ENCODE results near the gene LMO1. TPM values are rescaled to one million over a fixed set of nuclear protein-coding genes. Genes with fewer than 3 reads are reported as not detected.

LMO1 gene
- total and polyA plus RNA-seq, 4 donors: not detected

- H3K27me3 ChIP-seq (ENCODE audit: control insufficient read depth in 4 of 4, insufficient read depth in 4 of 4, low read length in 3 of 4): no peaks in the 10 kb centered on the region
- no peak overlapping the region for H3K9ac ChIP-seq (ENCODE audit: low read depth in 1 of 2, low read length in 2 of 2)
- TF ChIP-seq FOXA1 (IDR thresholded peaks at IDR 0.05) (no peak), RAD21 (IDR thresholded peaks at IDR 0.05) (no peak), YY1 (IDR thresholded peaks at IDR 0.05) (no peak), NR2F2 (IDR thresholded peaks at IDR 0.05) (no peak), FOXA2 (IDR thresholded peaks at IDR 0.05) (no peak), RXRA (IDR thresholded peaks at IDR 0.05) (no peak), TAF1 (conservative IDR thresholded peaks at IDR 0.05) (no peak), SP1 (IDR thresholded peaks at IDR 0.05) (no peak), HNF4G (IDR thresholded peaks at IDR 0.05) (no peak), EGR1 (IDR thresholded peaks at IDR 0.05; ENCODE audit: low read depth in 2 of 2) (no peak), CTCF (IDR thresholded peaks at IDR 0.05; ENCODE audit: low read depth, low read length, missing input control) (no peak), ATF3 (IDR thresholded peaks at IDR 0.05) (no peak), JUND (IDR thresholded peaks at IDR 0.05) (no peak)
- TF ChIP-seq, protein P1, sequence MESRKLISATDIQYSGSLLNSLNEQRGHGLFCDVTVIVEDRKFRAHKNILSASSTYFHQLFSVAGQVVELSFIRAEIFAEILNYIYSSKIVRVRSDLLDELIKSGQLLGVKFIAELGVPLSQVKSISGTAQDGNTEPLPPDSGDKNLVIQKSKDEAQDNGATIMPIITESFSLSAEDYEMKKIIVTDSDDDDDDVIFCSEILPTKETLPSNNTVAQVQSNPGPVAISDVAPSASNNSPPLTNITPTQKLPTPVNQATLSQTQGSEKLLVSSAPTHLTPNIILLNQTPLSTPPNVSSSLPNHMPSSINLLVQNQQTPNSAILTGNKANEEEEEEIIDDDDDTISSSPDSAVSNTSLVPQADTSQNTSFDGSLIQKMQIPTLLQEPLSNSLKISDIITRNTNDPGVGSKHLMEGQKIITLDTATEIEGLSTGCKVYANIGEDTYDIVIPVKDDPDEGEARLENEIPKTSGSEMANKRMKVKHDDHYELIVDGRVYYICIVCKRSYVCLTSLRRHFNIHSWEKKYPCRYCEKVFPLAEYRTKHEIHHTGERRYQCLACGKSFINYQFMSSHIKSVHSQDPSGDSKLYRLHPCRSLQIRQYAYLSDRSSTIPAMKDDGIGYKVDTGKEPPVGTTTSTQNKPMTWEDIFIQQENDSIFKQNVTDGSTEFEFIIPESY (IDR thresholded peaks at IDR 0.05): no peak
- TF ChIP-seq, protein P2, sequence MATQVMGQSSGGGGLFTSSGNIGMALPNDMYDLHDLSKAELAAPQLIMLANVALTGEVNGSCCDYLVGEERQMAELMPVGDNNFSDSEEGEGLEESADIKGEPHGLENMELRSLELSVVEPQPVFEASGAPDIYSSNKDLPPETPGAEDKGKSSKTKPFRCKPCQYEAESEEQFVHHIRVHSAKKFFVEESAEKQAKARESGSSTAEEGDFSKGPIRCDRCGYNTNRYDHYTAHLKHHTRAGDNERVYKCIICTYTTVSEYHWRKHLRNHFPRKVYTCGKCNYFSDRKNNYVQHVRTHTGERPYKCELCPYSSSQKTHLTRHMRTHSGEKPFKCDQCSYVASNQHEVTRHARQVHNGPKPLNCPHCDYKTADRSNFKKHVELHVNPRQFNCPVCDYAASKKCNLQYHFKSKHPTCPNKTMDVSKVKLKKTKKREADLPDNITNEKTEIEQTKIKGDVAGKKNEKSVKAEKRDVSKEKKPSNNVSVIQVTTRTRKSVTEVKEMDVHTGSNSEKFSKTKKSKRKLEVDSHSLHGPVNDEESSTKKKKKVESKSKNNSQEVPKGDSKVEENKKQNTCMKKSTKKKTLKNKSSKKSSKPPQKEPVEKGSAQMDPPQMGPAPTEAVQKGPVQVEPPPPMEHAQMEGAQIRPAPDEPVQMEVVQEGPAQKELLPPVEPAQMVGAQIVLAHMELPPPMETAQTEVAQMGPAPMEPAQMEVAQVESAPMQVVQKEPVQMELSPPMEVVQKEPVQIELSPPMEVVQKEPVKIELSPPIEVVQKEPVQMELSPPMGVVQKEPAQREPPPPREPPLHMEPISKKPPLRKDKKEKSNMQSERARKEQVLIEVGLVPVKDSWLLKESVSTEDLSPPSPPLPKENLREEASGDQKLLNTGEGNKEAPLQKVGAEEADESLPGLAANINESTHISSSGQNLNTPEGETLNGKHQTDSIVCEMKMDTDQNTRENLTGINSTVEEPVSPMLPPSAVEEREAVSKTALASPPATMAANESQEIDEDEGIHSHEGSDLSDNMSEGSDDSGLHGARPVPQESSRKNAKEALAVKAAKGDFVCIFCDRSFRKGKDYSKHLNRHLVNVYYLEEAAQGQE (IDR thresholded peaks at IDR 0.05): no peak
- TF ChIP-seq, protein P3, sequence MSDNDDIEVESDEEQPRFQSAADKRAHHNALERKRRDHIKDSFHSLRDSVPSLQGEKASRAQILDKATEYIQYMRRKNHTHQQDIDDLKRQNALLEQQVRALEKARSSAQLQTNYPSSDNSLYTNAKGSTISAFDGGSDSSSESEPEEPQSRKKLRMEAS (IDR thresholded peaks at IDR 0.05): no peak
- no peaks in the 10 kb centered on the region for H3K4me1 ChIP-seq (ENCODE audit: control insufficient read depth in 4 of 4, insufficient read depth in 4 of 4, low read length in 3 of 4)
- no peak overlapping the region for H3K27ac ChIP-seq (ENCODE audit: low read depth in 1 of 2, low read length in 2 of 2)
- no peaks in the 10 kb centered on the region for H3K36me3 ChIP-seq (ENCODE audit: control insufficient read depth in 4 of 4, insufficient read depth in 3 of 4, low read depth in 1 of 4, low read length in 3 of 4)
- no peak for DNase-seq (ENCODE audit: low spot score)
- 86% methylated on average over 6 of the region's 6 CpGs for WGBS
- H3K9me3 ChIP-seq (ENCODE audit: control insufficient read depth in 4 of 4, low read length in 3 of 4): no peaks in the 10 kb centered on the region
- no peak overlapping the region for H3K4me3 ChIP-seq (ENCODE audit: low read depth in 1 of 3, low read length in 3 of 3)
Observed at GRCh38 chr11:8223513-8223900, 40.2 kb downstream of the LMO1 start.

GRCh38 chr11:8222820-8223512 is 40.7 kb downstream of the LMO1 start:
- Histone ChIP-seq H3K4me1 (ENCODE audit: control insufficient read depth in 4 of 4, insufficient read depth in 4 of 4, low read length in 3 of 4) (no peaks in the 10 kb centered on the region), H3K4me3 (ENCODE audit: low read depth in 1 of 3, low read length in 3 of 3) (no peak overlapping the region), H3K27ac (ENCODE audit: low read depth in 1 of 2, low read length in 2 of 2) (no peak overlapping the region), H3K36me3 (ENCODE audit: control insufficient read depth in 4 of 4, insufficient read depth in 3 of 4, low read depth in 1 of 4, low read length in 3 of 4) (no peaks in the 10 kb centered on the region), H3K9ac (ENCODE audit: low read depth in 1 of 2, low read length in 2 of 2) (no peak overlapping the region), H3K27me3 (ENCODE audit: control insufficient read depth in 4 of 4, insufficient read depth in 4 of 4, low read length in 3 of 4) (no peaks in the 10 kb centered on the region), H3K9me3 (ENCODE audit: control insufficient read depth in 4 of 4, low read length in 3 of 4) (no peaks in the 10 kb centered on the region)
- WGBS: 64% methylated on average over 6 of the region's 6 CpGs
- TF ChIP-seq FOXA2 (IDR thresholded peaks at IDR 0.05): no peak
- no peak for TF ChIP-seq SP1 (IDR thresholded peaks at IDR 0.05)
- TF ChIP-seq TAF1 (conservative IDR thresholded peaks at IDR 0.05): no peak
- TF ChIP-seq YY1 (IDR thresholded peaks at IDR 0.05): no peak
- TF ChIP-seq, protein P2 (IDR thresholded peaks at IDR 0.05): no peak
- no peak for DNase-seq (ENCODE audit: low spot score)
